ENCODE data around the gene PRPS1.

PRPS1 gene

DNA sequence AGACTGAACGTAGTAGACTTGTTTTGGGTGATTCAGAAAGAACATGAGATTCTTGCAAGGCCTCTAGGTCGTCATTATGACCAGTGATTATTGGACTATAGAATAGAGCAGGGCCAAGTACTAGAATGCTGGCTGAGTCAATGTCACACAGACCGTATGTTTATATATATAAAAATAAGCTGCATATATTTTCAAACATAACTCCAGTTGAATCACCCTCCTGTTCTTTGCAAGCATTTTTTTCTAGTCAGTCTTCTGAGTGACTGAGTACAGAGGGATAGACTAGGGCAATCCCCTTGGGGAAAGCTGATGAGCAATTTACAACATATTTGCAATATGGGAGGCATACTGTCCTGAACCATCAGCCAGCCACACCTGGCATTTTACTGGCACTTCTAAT lies 48.4 kb upstream of the PRPS1 start:
- POLR2A ChIA-PET = no interaction called here
- Histone ChIP-seq H3K9me3 (ENCODE audit: control insufficient read depth, insufficient read depth, low read depth, low read length) (no peaks in the 10 kb centered on the region), H3K36me3 (ENCODE audit: control insufficient read depth in 2 of 2, insufficient read depth in 1 of 2, low read length in 2 of 2) (no peaks in the 10 kb centered on the region), H3K4me3 (ENCODE audit: low read depth, low read length) (no peak overlapping the region), H3K4me1 (ENCODE audit: control insufficient read depth, insufficient read depth, low read length) (no peaks in the 10 kb centered on the region), H3K27ac (ENCODE audit: extremely low read depth, low read depth, low read length) (no peak overlapping the region)
- CTCF ChIA-PET = no interaction called here
- TF ChIP-seq ZBTB26 (tag by site-specific recombination; optimal IDR thresholded peaks at IDR 0.05) (no peak), ZNF560 (tag by site-specific recombination; IDR thresholded peaks at IDR 0.05; ENCODE audit: borderline replicate concordance) (no peak), MEIS1 (CRISPR knock-in tag; IDR thresholded peaks at IDR 0.05; ENCODE audit: borderline replicate concordance) (no peak), ZNF2 (tag by site-specific recombination; IDR thresholded peaks at IDR 0.05) (no peak), ZNF146 (tag by site-specific recombination; IDR thresholded peaks at IDR 0.05) (no peak), ZNF23 (tag by site-specific recombination; IDR thresholded peaks at IDR 0.05; ENCODE audit: borderline replicate concordance) (no peak), ZNF670 (tag by site-specific recombination; IDR thresholded peaks at IDR 0.05; ENCODE audit: low read depth) (no peak), ZNF654 (tag by site-specific recombination; IDR thresholded peaks at IDR 0.05; ENCODE audit: low read depth) (no peak), ZNF830 (tag by site-specific recombination; IDR thresholded peaks at IDR 0.05; ENCODE audit: low read depth) (no peak), SP3 (tag by site-specific recombination; IDR thresholded peaks at IDR 0.05) (no peak), ZNF561 (tag by site-specific recombination; IDR thresholded peaks at IDR 0.05; ENCODE audit: borderline replicate concordance) (no peak), ZNF423 (tag by site-specific recombination; IDR thresholded peaks at IDR 0.05) (no peak), ZNF324 (tag by site-specific recombination; IDR thresholded peaks at IDR 0.05) (no peak), ZIC2 (tag by site-specific recombination; IDR thresholded peaks at IDR 0.05) (no peak)

DNA sequence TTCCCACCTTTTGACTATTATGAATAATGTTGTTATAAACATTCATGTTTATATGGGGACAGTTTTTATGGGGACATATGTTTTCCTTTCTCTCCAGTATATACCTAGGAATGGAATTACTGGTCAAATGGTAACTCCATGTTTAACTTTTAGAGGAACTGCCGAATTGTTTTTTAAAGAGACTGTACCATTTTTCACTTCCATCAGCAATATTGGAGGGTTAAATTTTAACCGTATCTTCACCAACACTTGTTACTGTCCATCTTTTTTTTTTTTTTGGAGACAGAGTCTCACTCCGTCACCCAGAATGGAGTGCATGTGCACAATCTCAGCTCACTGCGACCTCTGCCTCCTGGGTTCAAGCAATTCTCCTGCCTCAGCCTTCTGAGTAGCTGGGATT lies 46.4 kb upstream of the PRPS1 start:
- ChIA-PET POLR2A (no interaction called here), CTCF (interaction anchor here (0.6 kb wide), 1 partner anchor 387 kb away, joined by 3 read pairs; no protein-coding TSS in a partner anchor)
- no peaks in the 10 kb centered on the region for H3K36me3 ChIP-seq (ENCODE audit: control insufficient read depth in 2 of 2, insufficient read depth in 1 of 2, low read length in 2 of 2)
- H3K27ac ChIP-seq (ENCODE audit: extremely low read depth, low read depth, low read length) = no peak overlapping the region
- no peak for TF ChIP-seq ZNF677 (tag by site-specific recombination; IDR thresholded peaks at IDR 0.05)
- no peak for TF ChIP-seq MYNN (tag by site-specific recombination; IDR thresholded peaks at IDR 0.05; ENCODE audit: borderline replicate concordance)
- TF ChIP-seq ZNF423 (tag by site-specific recombination; IDR thresholded peaks at IDR 0.05) = no peak
- no peak for TF ChIP-seq PATZ1 (tag by site-specific recombination; IDR thresholded peaks at IDR 0.05)
- TF ChIP-seq, protein P1, sequence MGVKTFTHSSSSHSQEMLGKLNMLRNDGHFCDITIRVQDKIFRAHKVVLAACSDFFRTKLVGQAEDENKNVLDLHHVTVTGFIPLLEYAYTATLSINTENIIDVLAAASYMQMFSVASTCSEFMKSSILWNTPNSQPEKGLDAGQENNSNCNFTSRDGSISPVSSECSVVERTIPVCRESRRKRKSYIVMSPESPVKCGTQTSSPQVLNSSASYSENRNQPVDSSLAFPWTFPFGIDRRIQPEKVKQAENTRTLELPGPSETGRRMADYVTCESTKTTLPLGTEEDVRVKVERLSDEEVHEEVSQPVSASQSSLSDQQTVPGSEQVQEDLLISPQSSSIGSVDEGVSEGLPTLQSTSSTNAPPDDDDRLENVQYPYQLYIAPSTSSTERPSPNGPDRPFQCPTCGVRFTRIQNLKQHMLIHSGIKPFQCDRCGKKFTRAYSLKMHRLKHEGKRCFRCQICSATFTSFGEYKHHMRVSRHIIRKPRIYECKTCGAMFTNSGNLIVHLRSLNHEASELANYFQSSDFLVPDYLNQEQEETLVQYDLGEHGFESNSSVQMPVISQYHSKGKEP (tag by site-specific recombination; IDR thresholded peaks at IDR 0.05) = no peak
- TF ChIP-seq ZBTB21 (tag by site-specific recombination; IDR thresholded peaks at IDR 0.05) = no peak
- no peak for TF ChIP-seq ZFP3 (tag by site-specific recombination; IDR thresholded peaks at IDR 0.05; ENCODE audit: low read depth)
- no peaks in the 10 kb centered on the region for H3K4me1 ChIP-seq (ENCODE audit: control insufficient read depth, insufficient read depth, low read length)
- H3K4me3 ChIP-seq (ENCODE audit: low read depth, low read length) = no peak overlapping the region
- H3K9me3 ChIP-seq (ENCODE audit: control insufficient read depth, insufficient read depth, low read depth, low read length) = no peaks in the 10 kb centered on the region

All from HEK293 (cell line).